ENCODE measurements around the gene ISOC2.

GRCh38 chr19:55447421-55448174, 13.8 kb downstream of the ISOC2 start:
- TF ChIP-seq, protein P1, sequence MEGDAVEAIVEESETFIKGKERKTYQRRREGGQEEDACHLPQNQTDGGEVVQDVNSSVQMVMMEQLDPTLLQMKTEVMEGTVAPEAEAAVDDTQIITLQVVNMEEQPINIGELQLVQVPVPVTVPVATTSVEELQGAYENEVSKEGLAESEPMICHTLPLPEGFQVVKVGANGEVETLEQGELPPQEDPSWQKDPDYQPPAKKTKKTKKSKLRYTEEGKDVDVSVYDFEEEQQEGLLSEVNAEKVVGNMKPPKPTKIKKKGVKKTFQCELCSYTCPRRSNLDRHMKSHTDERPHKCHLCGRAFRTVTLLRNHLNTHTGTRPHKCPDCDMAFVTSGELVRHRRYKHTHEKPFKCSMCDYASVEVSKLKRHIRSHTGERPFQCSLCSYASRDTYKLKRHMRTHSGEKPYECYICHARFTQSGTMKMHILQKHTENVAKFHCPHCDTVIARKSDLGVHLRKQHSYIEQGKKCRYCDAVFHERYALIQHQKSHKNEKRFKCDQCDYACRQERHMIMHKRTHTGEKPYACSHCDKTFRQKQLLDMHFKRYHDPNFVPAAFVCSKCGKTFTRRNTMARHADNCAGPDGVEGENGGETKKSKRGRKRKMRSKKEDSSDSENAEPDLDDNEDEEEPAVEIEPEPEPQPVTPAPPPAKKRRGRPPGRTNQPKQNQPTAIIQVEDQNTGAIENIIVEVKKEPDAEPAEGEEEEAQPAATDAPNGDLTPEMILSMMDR (IDR thresholded peaks at IDR 0.05; ENCODE audit: borderline replicate concordance, extremely low read depth, low read length, poor library complexity, severe bottlenecking), result no peak
- TF ChIP-seq EZH2 (IDR thresholded peaks at IDR 0.05; ENCODE audit: borderline replicate concordance, low read depth, low read length, severe bottlenecking), result no peak

Measured in DND-41 (cell line).